LoVo (cell line): Measurements from ENCODE around the gene CCDC7.
"Not testable (repeated sequence)": the region's sequence is repeated elsewhere in the genome, so short reads cannot be mapped to it uniquely, and the experiment has no call there.

Experiments
- DNase-seq: peaks from one replicate; pipeline ENCODE4 v3.0.0-alpha.2; 2016; ENCODE audit warnings: low spot score

CCDC7 gene

GRCh38 chr10:32887481-32887880, 441.5 kb downstream of the CCDC7 start:
- no peak for DNase-seq

- no peak for DNase-seq
Observed at GRCh38 chr10:32888161-32888927, 442.4 kb downstream of the CCDC7 start.

- no peak for DNase-seq
Observed at GRCh38 chr10:32889631-32890212, 443.8 kb downstream of the CCDC7 start.

- DNase-seq, result no peak
Observed at GRCh38 chr10:32890444-32890843, 444.5 kb downstream of the CCDC7 start.

- DNase-seq, result no peak
Observed at GRCh38 chr10:32891261-32891660, 445.3 kb downstream of the CCDC7 start.

- no peak for DNase-seq
Observed at GRCh38 chr10:32893434-32893833, 447.5 kb downstream of the CCDC7 start.

GRCh38 chr10:32893916-32894664, 448.1 kb downstream of the CCDC7 start:
- no peak for DNase-seq

GRCh38 chr10:32895200-32895968, 449.4 kb downstream of the CCDC7 start:
- not testable (repeated sequence) for DNase-seq

GRCh38 chr10:32901815-32902214, 455.9 kb downstream of the CCDC7 start:
- no peak for DNase-seq

- DNase-seq, result no peak
Observed at GRCh38 chr10:32905466-32905865, 459.5 kb downstream of the CCDC7 start.

GRCh38 chr10:32906595-32906994, 460.7 kb downstream of the CCDC7 start:
- no peak for DNase-seq

- DNase-seq, result no peak
Observed at GRCh38 chr10:32909456-32909855, 463.5 kb downstream of the CCDC7 start.

- not testable (repeated sequence) for DNase-seq
Observed at GRCh38 chr10:32909970-32910369, 464.0 kb downstream of the CCDC7 start.

- DNase-seq, result no peak
Observed at GRCh38 chr10:32911285-32912016, 465.5 kb downstream of the CCDC7 start.

GRCh38 chr10:32917817-32918216, 471.9 kb downstream of the CCDC7 start:
- DNase-seq, result not testable (repeated sequence)

GRCh38 chr10:32922170-32922569, 476.2 kb downstream of the CCDC7 start:
- DNase-seq, result no peak

GRCh38 chr10:32923134-32923533, 477.2 kb downstream of the CCDC7 start:
- no peak for DNase-seq

- DNase-seq, result no peak
Observed at GRCh38 chr10:32923849-32924248, 477.9 kb downstream of the CCDC7 start.
